Measurements from ENCODE around the gene CMTM6. TPM values are rescaled to one million over a fixed set of nuclear protein-coding genes. Genes with fewer than 3 reads are reported as not detected.

The CMTM6 gene
- total and polyA plus RNA-seq, 2 of the 8 experiments (the other 6 are each of a cell fraction or from before 2014, with no cell fraction given), result 24.0 to 51.5 TPM

GRCh38 chr3:32532434-32532833 is 29.8 kb upstream of the CMTM6 start:
- Histone ChIP-seq H4K20me1 (replicated peaks in 1 of 2; ENCODE audit: control insufficient read depth in 1 of 2, insufficient read depth in 2 of 2, low read length in 2 of 2) (no peaks in the 10 kb centered on the region), H2AK5ac (ENCODE audit: low read depth, low read length) (no peak overlapping the region), H4K8ac (ENCODE audit: extremely low read depth, insufficient read depth, low read length) (no peak overlapping the region), H2BK15ac (ENCODE audit: low read length) (no peak overlapping the region), H3K27ac (ENCODE audit: low read depth, low read length) (no peak overlapping the region), H3K9me3 (ENCODE audit: insufficient read depth in 2 of 2, low read depth in 1 of 2, low read length in 1 of 2) (no peaks in the 10 kb centered on the region), H3K27me3 (replicated peaks in 1 of 4; ENCODE audit: control insufficient read depth in 3 of 4, extremely low read depth in 1 of 4, insufficient read depth in 3 of 4, low read length in 3 of 4) (no peaks in the 10 kb centered on the region), H3K23me2 (ENCODE audit: low read depth, low read length) (no peaks in the 10 kb centered on the region), H2AFZ (ENCODE audit: low read length) (no peak overlapping the region), H4K91ac (replicated peaks; ENCODE audit: insufficient read length, low read length) (no peak overlapping the region), H3K79me1 (ENCODE audit: low read depth, low read length) (no peaks in the 10 kb centered on the region), H2BK20ac (ENCODE audit: low read length) (no peak overlapping the region), H2BK12ac (ENCODE audit: low read depth, low read length) (no peak overlapping the region), H4K5ac (ENCODE audit: insufficient read length, low read depth, low read length) (no peak overlapping the region), H3K9ac (replicated peaks in 1 of 4; ENCODE audit: extremely low read depth in 1 of 4, low read depth in 3 of 4, low read length in 3 of 4) (no peak overlapping the region), H3K18ac (ENCODE audit: extremely low read depth, low read length) (no peak overlapping the region), H2BK5ac (ENCODE audit: low read depth, low read length) (no peak overlapping the region), H3K4me3 (ENCODE audit: extremely low read depth in 1 of 4, insufficient read depth in 2 of 4, low read depth in 3 of 4, low read length in 4 of 4) (no peak overlapping the region), H3K4me2 (ENCODE audit: insufficient read depth in 1 of 2, low read depth in 2 of 2, low read length in 2 of 2) (no peak overlapping the region), H3K79me2 (ENCODE audit: control insufficient read depth in 1 of 2, insufficient read depth in 2 of 2, low read length in 2 of 2) (no peaks in the 10 kb centered on the region), H3K4ac (replicated peaks; ENCODE audit: insufficient read length, low read depth, low read length) (no peak overlapping the region), H3K4me1 (replicated peaks in 1 of 4; ENCODE audit: control insufficient read depth in 3 of 4, insufficient read depth in 4 of 4, low read length in 3 of 4) (no peaks in the 10 kb centered on the region), H3K56ac (replicated peaks; ENCODE audit: insufficient read length, low read depth, low read length) (no peak overlapping the region), H3K23ac (ENCODE audit: insufficient read length) (no peak overlapping the region), H3K14ac (ENCODE audit: insufficient read length) (no peak overlapping the region), H2BK120ac (replicated peaks; ENCODE audit: low read depth, low read length) (no peak overlapping the region), H3K36me3 (ENCODE audit: control insufficient read depth in 2 of 4, insufficient read depth in 4 of 4, low read length in 3 of 4) (peaks cover under 1 to 65% (median 10%) of the 10 kb centered on the region in 4 experiments; a peak in 5 of 8 replicates)
- FAIRE-seq, result no peak
- WGBS, 2 experiments (ENCODE audit: extremely low coverage in 1 of 2, insufficient coverage in 1 of 2, insufficient read length in 1 of 2, insufficient replicate concordance in 2 of 2, low coverage in 1 of 2, low lambda C conversion rate in 2 of 2, missing lambda C conversion rate in 1 of 2), result 97% methylated on average over 1 of the region's 1 CpG; no CpG with 5 or more reads in 1 of the 2 experiments
- TF ChIP-seq POLR2AphosphoS5 (IDR thresholded peaks at IDR 0.05; ENCODE audit: low read depth, low read length) (no peak), TAF7 (optimal IDR thresholded peaks at IDR 0.05; ENCODE audit: borderline replicate concordance, low read depth, low read length) (no peak), TAF1 (IDR thresholded peaks at IDR 0.05; ENCODE audit: low read depth, low read length) (no peak), GABPA (IDR thresholded peaks at IDR 0.05; ENCODE audit: borderline replicate concordance, insufficient read depth, low read length) (no peak), POLR2A (IDR thresholded peaks at IDR 0.05; ENCODE audit: control extremely low read depth in 1 of 2, low read depth in 2 of 2, low read length in 2 of 2) (no peak), SP4 (IDR thresholded peaks at IDR 0.05; ENCODE audit: low read length) (no peak)
- TF ChIP-seq, protein P1, sequence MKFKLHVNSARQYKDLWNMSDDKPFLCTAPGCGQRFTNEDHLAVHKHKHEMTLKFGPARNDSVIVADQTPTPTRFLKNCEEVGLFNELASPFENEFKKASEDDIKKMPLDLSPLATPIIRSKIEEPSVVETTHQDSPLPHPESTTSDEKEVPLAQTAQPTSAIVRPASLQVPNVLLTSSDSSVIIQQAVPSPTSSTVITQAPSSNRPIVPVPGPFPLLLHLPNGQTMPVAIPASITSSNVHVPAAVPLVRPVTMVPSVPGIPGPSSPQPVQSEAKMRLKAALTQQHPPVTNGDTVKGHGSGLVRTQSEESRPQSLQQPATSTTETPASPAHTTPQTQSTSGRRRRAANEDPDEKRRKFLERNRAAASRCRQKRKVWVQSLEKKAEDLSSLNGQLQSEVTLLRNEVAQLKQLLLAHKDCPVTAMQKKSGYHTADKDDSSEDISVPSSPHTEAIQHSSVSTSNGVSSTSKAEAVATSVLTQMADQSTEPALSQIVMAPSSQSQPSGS (IDR thresholded peaks at IDR 0.05; ENCODE audit: low read length), result no peak
- POLR2A ChIA-PET (ENCODE audit: partially characterized antibody), result interaction anchor here (0.7 to 1.0 kb wide), 2 partner anchors 10 to 38 kb away, joined by 4 read pairs; partner anchors contain the start of gene DYNC1LI1
- no peak for DNase-seq (ENCODE audit: low read depth in 1 of 2, low spot score in 2 of 2)
- CTCF ChIA-PET (ENCODE audit: partially characterized antibody), result interaction anchor here (0.6 to 1.0 kb wide), 3 partner anchors 66 to 964 kb away, joined by 3 read pairs; no protein-coding TSS in a partner anchor

Data from H1 (cell line).